Activated CD4-positive, CD25-positive, alpha-beta regulatory T cell treated with anti-CD3 and anti-CD28 coated beads, Interleukin-2, amount 50 U/mL, for 16 hours (primary cell): Measurements from ENCODE around the gene MEGF6.

Source experiments
- DNase-seq: peaks from one replicate; pipeline ENCODE4 v3.0.0-alpha.2; 2020; ENCODE audit warnings: low read depth, low spot score

MEGF6 gene, protein sequence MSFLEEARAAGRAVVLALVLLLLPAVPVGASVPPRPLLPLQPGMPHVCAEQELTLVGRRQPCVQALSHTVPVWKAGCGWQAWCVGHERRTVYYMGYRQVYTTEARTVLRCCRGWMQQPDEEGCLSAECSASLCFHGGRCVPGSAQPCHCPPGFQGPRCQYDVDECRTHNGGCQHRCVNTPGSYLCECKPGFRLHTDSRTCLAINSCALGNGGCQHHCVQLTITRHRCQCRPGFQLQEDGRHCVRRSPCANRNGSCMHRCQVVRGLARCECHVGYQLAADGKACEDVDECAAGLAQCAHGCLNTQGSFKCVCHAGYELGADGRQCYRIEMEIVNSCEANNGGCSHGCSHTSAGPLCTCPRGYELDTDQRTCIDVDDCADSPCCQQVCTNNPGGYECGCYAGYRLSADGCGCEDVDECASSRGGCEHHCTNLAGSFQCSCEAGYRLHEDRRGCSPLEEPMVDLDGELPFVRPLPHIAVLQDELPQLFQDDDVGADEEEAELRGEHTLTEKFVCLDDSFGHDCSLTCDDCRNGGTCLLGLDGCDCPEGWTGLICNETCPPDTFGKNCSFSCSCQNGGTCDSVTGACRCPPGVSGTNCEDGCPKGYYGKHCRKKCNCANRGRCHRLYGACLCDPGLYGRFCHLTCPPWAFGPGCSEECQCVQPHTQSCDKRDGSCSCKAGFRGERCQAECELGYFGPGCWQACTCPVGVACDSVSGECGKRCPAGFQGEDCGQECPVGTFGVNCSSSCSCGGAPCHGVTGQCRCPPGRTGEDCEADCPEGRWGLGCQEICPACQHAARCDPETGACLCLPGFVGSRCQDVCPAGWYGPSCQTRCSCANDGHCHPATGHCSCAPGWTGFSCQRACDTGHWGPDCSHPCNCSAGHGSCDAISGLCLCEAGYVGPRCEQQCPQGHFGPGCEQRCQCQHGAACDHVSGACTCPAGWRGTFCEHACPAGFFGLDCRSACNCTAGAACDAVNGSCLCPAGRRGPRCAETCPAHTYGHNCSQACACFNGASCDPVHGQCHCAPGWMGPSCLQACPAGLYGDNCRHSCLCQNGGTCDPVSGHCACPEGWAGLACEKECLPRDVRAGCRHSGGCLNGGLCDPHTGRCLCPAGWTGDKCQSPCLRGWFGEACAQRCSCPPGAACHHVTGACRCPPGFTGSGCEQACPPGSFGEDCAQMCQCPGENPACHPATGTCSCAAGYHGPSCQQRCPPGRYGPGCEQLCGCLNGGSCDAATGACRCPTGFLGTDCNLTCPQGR (N-terminal part only)

DNA sequence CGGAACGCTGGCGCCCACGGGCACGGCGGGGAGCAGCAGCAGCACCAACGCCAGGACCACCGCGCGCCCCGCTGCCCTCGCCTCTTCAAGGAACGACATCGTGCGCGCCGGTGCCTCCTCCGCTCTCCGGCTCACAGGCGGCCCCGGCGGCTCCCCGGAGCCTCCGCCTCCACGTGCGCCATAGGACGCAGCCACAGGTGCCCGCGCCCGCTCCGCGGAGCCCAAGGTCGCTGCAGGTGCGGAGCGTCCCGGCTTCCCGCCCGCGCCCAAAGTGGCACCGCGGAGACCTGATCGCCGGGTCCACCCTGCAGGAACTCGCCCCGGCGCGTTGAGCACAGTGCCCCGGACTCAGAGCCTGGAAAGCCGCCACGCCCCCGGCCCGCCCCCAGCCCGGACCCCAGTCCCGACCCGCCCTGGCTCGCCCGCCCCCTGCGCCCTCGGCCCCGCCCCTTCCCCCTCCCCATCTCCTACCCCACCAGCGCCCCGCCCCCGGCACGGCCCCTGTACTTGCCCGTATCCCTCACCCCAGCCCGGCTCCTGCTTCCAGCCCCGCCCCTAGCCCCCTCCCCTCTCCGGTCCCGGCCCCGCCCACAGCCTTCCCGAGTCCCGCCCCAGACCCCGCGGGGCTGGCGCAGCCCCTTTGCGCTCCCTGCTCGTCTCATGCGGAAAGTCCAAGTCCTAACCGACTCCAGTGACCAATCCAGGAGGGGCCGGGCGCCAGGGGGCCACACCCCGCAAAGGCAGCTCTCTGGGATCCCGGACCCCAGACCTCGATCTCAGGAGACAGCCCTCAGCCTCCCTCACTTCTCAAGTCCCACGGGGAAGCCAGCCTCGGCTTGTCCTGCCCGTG lies at the start of gene MEGF6:
MEGF6 (minus strand) TSS at position 339 of the 850 bp plus-strand sequence; CDS start at position 99, 240 bp downstream.
- DNase-seq: no peak

DNA sequence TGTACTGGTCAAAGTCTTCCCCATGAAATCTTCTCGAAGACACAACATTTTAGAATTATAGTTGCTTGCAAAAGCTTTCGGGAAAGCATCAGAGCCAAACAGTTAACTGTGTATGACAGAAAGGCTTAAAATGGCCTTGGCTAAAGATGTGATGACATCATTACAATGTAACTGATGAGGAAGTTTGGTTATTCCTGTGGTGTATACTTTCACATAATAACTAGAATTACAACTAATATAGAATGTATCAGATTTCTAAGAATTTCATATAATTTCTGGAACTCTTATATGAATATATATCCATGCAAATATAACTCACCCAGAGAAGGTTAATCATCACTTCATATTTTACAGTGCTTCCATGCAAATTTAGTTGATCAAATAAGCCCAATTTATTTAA lies 49.4 kb upstream of the MEGF6 start:
- DNase-seq: no peak

DNA sequence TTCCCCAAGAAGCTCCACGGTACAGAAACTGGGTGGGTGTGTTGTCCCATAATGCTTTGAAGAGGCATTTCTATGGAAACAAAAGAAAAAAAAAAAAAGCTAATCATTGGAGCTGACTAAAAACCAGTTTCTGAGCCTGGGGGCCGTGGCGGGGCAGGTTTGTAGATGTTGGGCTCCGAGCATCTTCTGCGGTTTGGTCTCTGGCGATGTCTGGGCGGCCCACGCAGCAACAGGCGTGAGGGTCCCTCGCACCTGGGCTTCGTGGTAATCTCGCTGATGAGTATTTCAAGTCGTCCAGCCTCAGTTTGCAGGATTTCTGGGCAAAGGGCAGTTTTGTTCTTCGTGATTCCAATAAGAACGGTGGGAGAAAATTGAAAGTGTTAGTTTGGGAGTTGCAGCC lies 47.8 kb upstream of the MEGF6 start:
- DNase-seq: no peak

DNA sequence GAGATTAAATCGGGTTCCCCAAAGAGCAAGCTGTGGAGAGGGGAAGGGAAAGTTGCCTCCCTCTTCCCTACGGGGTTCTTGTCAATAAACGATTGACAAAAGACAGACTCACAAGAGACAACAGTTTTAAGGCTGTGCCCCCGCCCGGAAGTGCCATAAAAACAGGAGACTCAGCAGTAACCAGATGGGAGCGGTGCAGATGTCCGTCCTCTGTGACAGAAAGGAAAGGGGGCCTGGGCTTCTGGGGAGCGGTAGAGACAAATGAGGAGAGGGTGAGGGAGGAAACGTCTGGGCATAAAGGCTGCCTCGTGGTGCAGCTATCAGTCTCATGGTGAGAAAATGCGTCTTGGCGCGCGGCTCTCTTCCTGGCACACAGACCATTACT lies 46.9 kb upstream of the MEGF6 start:
- DNase-seq: no peak

DNA sequence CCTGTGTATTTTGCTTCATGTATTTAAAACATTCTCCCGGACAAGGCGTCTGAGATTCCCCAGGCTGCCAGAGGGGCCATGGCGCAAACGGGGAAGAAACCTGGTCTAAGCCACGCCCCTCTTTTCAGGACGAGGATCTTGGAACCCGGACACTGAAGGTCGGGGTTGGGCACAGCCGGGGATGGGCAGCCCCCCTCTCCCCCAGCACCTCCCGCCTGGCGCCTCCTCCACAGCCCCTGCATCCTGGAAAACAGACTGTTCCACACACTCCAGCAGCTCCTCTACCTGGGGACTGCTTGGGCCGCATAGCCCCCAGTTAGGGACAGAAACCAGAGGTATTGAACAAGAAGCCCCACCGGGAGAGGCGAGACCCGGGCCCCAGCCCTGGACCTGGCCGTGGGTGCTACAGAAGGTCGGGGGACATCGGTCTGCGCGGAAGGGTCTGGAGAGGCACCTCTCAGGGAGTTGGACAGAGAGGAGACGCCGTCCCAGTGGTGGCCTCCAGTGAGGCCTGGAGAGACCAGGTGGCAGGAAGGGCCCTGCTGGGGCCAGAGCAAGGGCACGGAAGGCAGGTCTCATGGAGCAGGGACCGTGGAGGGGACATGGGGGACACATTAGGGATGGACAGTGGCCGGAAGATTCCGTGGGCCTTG lies 46.4 kb upstream of the MEGF6 start:
- no peak for DNase-seq

DNA sequence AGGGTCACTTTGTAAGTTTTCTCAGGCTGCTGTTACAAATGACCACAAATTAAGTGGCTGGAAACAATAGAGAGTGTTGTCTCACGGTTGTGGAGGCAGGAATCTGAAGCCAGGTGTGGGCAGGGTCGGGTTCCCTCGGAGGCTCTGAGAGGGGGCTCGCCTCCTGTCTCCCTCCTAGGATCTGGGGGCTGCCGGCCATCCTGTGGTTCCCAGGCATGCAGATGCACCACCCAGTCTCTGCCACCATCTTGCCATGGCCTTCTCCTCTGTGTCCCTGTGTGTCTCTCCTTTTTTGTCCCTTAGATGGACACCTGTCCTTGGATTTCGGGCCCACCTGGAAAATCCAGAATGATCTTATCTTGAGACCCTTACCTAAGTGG lies 45.8 kb upstream of the MEGF6 start:
- no peak for DNase-seq

DNA sequence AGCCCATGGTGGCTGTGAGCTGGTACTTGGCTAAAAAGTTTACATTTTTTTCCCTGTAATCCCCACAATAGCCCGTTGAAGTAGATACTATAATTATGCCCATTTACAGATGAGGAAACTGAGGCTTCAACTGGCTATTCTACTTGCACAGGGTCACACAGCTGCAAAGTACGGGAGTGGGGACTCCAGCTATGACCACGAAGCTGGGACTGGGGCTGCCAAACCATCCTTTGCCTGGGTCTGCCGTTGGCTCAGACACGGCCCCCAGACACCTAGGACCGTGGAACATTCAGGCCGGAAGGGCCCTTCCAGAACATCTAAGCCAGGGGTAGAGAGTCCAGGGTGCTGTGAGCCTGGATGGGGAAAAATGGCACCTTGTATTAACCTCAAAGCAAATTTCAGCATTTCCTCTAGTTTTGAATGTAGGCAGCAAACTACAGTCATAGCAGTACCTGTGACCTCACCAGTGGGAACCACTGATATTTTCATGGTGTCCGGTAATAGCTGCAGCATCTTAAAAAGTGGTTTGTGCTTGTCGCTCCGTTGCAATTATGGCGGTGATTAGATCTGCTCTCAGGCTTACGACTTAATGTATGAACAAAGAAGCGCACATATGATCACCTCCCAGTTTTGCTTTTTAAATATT lies 45.3 kb upstream of the MEGF6 start:
- no peak for DNase-seq

DNA sequence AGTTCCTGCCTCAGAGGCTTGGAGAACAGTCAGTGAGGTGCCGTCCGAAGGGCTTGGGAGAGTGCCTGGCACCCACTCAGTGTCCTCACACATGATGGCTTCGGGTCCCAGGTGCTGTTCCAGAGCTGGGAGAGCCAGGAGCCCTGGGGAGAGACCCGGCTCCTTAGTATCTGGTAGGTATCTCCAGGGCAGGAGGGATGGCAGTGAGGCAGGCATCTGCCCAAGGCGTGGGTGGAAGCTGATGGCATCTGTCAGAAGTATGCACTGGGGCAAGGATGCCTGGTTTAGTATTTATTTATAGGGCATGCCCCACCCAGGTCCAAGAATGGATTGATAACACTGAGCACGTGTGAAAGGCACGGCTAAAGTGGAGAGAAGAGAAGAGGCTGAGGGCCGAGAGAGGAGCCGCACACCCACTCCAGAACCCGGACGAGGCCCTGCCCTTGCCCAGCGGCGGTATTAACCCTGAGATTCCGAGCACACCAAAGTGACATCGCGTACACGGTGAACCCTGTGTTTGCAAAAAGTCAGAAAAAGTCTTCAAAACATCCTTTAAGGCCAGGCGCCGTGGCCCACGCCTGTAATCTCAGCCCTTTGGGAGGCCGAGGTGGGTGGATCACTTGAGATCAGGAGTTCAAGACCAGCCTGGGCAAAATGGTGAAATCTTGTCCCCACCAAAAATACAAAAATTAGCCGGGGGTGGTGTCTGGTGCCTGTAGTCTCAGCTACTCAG lies 43.4 kb upstream of the MEGF6 start:
- no peak for DNase-seq

DNA sequence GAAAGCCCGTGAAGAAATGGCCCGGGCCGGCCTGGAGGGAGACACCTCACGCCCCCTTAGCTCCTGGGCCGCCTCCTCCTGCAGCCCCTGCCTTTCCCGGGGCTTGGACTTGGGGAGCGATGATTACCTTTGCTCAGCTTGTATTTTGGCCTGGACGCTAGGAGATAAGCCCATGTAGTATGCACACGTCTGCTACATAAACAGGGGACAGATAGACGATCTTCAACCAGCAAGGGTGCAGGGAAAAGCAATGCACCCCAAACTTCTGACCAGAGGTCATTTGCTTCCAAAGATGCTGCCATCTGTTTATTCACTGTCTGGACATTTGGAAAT lies 41.9 kb upstream of the MEGF6 start:
- DNase-seq: no peak

DNA sequence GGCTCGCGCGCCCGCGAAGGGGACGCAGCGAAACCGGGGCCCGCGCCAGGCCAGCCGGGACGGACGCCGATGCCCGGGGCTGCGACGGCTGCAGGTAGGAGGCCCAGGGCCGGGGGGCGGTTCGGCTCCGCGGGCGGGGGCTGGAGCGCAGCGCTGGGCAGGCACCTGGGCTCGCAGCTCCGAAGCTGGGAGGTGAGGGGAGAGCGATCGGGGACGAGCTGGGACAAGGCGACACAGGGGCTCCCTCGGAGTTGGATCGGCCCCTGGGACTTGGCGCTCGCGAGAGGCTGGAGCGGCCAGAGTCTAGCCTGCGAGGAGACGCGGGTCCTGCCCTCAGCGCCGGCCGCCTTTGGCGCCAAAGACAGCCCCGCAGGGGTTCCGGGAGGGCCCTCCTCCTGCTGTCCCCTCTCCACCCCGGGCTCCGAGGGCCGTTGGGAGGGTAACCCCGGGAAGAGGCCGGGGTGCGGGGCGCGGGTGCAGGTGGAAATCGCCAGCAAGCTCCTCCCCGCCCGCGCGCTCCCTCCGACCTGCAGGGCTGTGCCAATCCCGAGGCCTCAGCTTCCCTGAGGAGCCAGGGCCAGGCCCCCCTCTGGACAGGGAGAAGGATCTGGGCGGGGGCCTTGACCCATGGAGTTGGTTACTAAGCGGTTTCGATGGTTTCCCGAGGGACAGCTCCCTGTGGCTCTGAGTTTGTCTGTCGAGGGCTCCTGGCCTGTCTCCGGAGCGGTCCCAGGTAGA lies 41.4 kb upstream of the MEGF6 start:
- DNase-seq: no peak

DNA sequence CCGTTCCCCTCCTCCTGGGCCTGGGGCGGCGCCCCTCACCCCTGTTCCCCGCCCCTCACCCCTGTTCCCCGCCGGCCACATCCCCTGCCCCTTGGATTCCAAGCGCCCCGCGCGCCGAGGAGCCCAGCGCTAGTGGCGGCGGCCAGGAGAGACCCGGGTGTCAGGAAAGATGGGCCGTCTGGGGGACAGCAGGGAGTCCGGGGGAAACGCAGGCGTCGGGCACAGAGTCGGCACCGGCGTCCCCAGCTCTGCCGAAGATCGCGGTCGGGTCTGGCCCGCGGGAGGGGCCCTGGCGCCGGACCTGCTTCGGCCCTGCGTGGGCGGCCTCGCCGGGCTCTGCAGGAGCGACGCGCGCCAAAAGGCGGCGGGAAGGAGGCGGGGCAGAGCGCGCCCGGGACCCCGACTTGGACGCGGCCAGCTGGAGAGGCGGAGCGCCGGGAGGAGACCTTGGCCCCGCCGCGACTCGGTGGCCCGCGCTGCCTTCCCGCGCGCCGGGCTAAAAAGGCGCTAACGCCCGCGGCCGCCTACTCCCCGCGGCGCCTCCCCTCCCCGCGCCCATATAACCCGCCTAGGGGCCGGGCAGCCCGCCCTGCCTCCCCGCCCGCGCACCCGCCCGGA lies 40.7 kb upstream of the MEGF6 start, which contains the start of gene TP73:
TP73 (plus strand) TSS at position 587 of the 618 bp plus-strand sequence. CDS start 29,850 bp downstream, outside the sequence.
- DNase-seq: no peak

DNA sequence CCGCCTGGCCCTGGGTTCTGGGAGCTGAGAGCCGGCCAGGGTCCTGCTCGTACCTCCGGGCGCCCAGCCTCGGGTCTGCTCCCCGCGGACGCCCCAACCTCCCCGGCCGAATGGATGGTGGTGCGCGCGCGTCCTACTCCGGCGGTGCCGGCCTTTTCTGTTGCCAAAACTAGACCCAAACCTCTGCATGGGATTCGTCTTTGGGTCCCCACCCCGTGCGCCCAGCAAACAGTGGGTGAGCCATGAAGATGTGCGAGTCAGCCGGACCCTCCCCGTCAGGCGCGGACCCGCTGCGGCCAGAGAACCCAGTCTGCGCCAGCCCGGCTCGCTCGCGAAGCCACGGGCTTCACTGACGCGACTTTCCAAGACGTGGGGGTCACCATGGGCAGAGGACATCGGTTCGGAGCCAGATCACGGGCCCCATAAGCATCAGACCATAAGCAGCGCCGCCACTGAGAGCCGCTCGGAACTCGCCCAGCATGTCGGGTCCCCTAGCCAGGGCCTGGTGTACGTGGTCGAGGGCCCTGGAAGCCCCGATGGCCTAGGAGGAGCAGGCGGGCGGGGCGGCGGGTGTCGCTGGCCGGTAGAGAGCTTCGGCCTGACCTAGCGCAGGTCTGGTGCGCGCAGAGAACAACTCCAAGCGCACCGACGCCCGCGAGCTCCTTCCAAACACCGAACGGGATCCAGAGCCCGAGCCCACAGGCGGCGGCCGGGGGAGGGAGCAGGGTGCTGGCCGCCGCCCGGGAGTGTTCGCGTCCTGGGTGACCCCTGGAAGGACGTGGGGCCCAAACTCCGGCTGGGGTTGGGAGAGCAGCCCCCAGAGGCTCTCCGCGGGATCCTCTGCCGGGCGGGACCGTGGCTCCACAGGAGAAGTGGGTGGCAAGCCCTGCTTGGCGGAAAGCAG lies 40.0 kb upstream of the MEGF6 start:
- DNase-seq: no peak

DNA sequence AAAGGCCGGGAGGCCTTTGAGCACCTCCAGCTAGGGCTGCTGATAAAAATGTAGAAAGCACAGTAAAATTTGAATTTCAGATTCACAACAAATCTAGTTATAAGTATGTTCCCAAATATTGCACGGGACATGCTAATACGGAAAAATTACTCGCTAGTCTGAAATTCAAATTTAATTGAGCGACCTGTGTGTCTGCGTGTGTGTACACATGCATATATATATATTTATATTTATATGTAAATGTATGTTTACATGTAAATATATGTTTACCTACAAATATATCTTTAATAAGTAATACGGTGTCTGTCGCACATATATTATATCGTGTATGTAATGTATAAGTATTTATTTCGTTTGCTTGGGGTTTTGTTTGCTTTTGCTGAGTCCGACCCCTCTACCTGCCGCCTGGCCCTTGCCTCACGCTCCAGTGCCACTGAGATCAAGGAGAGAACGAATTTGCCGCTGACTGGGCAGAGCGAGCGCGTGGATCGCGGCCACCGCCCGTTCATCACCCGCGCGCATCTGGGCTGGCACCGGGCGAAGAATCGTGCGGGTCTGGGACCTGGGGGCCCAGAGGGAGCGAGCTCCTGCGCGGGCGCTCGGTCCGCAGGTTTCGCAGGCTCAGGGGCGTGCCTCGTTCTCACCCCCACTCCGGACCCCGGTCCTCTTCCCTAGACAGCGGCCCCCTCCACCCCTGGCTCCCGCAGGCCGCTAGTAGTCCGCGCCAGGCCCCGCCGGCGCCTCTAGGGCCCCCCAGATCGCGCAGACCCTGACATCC lies 39.1 kb upstream of the MEGF6 start:
- DNase-seq: no peak

DNA sequence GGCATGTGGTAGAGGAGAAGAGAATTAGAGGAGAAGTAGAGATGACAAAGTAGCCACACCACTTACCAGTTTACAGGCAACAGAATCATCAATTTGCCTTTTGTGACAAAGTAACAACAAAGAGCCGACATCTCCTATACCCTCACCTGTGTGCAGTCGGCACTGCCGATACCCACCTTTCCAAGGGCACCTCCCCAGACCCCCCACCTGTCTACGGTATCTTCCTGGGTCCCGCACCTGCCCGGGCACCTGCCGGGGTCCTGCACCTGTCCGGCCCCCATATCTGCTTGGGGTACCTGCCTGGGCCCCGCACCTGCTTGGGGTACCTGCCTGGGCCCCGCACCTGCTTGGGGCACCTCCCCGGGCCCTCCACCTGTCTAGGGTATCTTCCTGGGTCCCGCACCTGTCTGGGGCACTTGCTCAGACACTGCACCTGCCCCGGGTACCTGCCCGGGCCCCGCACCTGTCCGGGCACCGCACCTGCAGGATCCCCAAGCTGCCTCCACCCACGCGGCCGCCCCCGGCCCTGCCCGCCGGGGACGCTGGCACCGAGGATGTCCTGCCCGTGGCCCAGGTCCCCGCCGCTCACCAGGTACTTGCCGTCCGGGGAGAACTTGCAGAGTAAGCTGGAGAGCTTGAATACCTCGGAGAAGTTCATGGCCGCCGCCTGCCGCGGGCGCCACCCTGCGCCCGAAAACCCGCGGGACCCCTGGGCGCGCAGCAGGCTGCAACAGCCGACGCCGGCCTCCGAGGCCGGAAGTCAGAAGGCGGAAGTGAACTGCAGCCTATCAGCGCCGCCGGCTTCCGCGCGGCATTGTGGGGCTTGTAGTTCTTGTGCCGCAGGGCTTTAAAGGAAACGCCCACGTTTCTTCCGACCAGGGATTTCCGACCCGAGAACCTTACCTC lies 38.3 kb upstream of the MEGF6 start, which contains the start of gene WRAP73:
WRAP73 (minus strand) TSS at position 762 of the 906 bp plus-strand sequence; CDS start at position 658, 104 bp downstream.
- DNase-seq: peak; percentile 78

DNA sequence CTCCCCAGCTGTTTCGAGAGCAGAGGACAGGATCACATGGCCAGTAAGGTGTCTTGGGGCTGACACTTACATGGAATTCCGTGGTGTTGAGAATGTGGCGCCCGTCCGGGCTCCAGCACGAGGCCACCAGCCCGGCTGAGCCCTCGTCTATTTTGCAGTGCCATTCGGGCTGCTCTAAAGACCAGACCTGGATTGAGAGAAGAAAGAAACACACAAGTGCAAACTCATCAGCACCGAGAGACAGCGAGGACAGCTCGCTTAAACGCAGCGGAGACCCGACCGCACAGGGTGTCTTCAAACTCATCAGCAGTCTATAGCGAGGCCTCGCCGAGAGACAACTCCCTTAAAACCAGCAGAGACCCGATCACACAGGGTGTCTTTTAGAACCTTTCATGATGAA lies 35.3 kb upstream of the MEGF6 start:
- DNase-seq: no peak
